GM19193 (cell line): ENCODE measurements around the gene TXNRD2.

Experiments
- POLR2A ChIP-seq: IDR thresholded peaks from 4 replicates; pipeline ENCODE4 v1.6.1; 2011; ENCODE audit not compliant: insufficient read depth, insufficient read length; ENCODE audit errors: extremely low read depth

Gene TXNRD2

GRCh38 chr22:19871023-19871844 is 70.4 kb downstream of the TXNRD2 start:
- no peak for TF ChIP-seq POLR2A

- no peak for TF ChIP-seq POLR2A
Measured at GRCh38 chr22:19870153-19871022, 71.2 kb downstream of the TXNRD2 start.

GRCh38 chr22:19869497-19870152 is 72.0 kb downstream of the TXNRD2 start:
- no peak for TF ChIP-seq POLR2A

GRCh38 chr22:19868773-19869471 is 72.7 kb downstream of the TXNRD2 start:
- no peak for TF ChIP-seq POLR2A

GRCh38 chr22:19868333-19868732 is 73.3 kb downstream of the TXNRD2 start:
- TF ChIP-seq POLR2A: no peak

- no peak for TF ChIP-seq POLR2A
Measured at GRCh38 chr22:19867617-19868016, 74.0 kb downstream of the TXNRD2 start.

- no peak for TF ChIP-seq POLR2A
Measured at GRCh38 chr22:19866665-19867009, 75.0 kb downstream of the TXNRD2 start.

GRCh38 chr22:19865141-19865829 is 76.3 kb downstream of the TXNRD2 start:
- TF ChIP-seq POLR2A: no peak

GRCh38 chr22:19864538-19865106 is 77.0 kb downstream of the TXNRD2 start:
- no peak for TF ChIP-seq POLR2A

- no peak for TF ChIP-seq POLR2A
Measured at GRCh38 chr22:19863571-19863970, 78.0 kb downstream of the TXNRD2 start.

- TF ChIP-seq POLR2A: no peak
Measured at GRCh38 chr22:19862619-19863246, 78.9 kb downstream of the TXNRD2 start.

- no peak for TF ChIP-seq POLR2A
Measured at GRCh38 chr22:19859861-19860510, 81.6 kb downstream of the TXNRD2 start.

- TF ChIP-seq POLR2A: no peak
Measured at GRCh38 chr22:19857382-19857781, 84.2 kb downstream of the TXNRD2 start.
